Melanocyte of skin (primary cell): ENCODE data around the gene MRFAP1. TPM values are rescaled to one million over a fixed set of nuclear protein-coding genes. Genes with fewer than 3 reads are reported as not detected.

Source experiments
- total RNA-seq, 2 donors: library from RNA; depleted of rRNA; stranded (reverse); fragments of >200 nt; gene quantifications; 2 replicates each; pipeline ENCODE4 v1.2.3, GENCODE V29; 2012

The MRFAP1 gene
- 10 to 100 TPM; 67.4 to 92.9 TPM for total RNA-seq

DNA sequence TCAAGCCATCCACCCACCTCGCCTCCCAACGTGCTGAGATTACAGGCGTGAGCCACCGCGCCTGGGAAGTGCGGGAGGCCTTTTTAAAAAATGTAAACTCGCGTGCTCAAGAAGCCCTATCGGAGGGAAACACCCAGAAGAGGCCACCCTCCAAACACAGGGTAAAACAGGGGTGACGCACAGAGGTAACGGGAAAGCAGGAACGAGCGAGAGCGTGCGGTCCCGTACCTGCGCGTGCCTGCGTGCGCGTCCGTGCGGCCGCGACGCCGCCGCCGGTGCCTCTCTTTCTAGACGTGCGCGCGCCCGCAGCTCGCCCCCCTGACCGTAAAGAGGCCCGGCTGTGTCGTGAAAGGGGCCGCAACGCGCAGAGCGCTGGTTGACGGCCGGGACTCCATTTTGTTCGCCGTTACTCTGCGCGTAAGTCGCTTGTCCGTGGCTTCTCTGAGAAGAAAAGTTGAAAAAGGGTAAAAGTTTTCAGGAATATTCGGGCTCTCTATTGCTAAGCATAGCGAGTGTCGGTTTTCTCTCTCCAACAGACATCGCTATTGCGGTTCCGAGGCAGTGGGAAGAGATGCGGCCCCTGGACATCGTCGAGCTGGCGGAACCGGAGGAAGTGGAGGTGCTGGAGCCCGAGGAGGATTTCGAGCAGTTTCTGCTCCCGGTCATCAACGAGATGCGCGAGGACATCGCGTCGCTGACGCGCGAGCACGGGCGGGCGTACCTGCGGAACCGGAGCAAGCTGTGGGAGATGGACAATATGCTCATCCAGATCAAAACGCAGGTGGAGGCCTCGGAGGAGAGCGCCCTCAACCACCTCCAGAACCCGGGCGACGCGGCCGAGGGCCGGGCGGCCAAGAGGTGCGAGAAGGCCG is at the start of gene MRFAP1:
Gene MRFAP1, plus strand, starts transcription at position 394 of the 872 bp plus-strand sequence. Its CDS starts 178 bp downstream, at position 572.

Other genes starting within 250 kb of the MRFAP1 start
- not detected for gene PPP2R2C, start 168.1 kb upstream of the MRFAP1 start, total RNA-seq
- 10 to 100 TPM in 1 of 2 donors, 1 to 10 TPM in 1; 9.7 to 20.6 TPM for gene MAN2B2, start 65.5 kb upstream of the MRFAP1 start, total RNA-seq
- gene S100P, start 53.2 kb downstream of the MRFAP1 start, total RNA-seq, result not detected
- 10 to 100 TPM; 29.9 to 37.6 TPM for gene MRFAP1L1, start 69.2 kb downstream of the MRFAP1 start, total RNA-seq
- gene BLOC1S4, start 75.5 kb downstream of the MRFAP1 start, total RNA-seq, result 10 to 100 TPM in 1 of 2 donors, 1 to 10 TPM in 1; 9.6 to 11.3 TPM
- 10 to 100 TPM; 11.7 to 16.5 TPM for gene KIAA0232, start 142.0 kb downstream of the MRFAP1 start, total RNA-seq